HepG2 (cell line): ENCODE data around the gene VDAC1. TPM values are rescaled to one million over a fixed set of nuclear protein-coding genes. Genes with fewer than 3 reads are reported as not detected.

Experiments used
- CBFB ChIP-seq: sonication (generic); formaldehyde crosslinking; IDR thresholded peaks from 2 replicates; pipeline ENCODE4 v1.4.0; 2020; ENCODE audit warnings: missing genetic modification reagents
- ETV6 ChIP-seq: sonication (generic); formaldehyde crosslinking; conservative IDR thresholded peaks from 2 replicates; pipeline ENCODE4 v1.4.0; 2020; ENCODE audit warnings: missing genetic modification reagents
- FOSL2 ChIP-seq: sonication (generic); formaldehyde crosslinking; IDR thresholded peaks from 2 replicates; pipeline ENCODE4 v1.4.0; 2020; ENCODE audit warnings: missing genetic modification reagents
- NFRKB ChIP-seq: fragments of 450-650 bp; IDR thresholded peaks from 2 replicates; pipeline ENCODE4 v1.6.1; 2017
- ZNF136 ChIP-seq: sonication (generic); formaldehyde crosslinking; IDR thresholded peaks from 2 replicates; pipeline ENCODE4 v1.8.1; 2022; ENCODE audit warnings: low read depth, mild to moderate bottlenecking, moderate library complexity, missing genetic modification reagents
- ZNF432 ChIP-seq: sonication (generic); formaldehyde crosslinking; IDR thresholded peaks from 2 replicates; pipeline ENCODE4 v1.5.0; 2020; ENCODE audit warnings: missing genetic modification reagents, mild to moderate bottlenecking, borderline replicate concordance
- ZNF446 ChIP-seq: sonication (generic); formaldehyde crosslinking; IDR thresholded peaks from 2 replicates; pipeline ENCODE4 v1.5.0; 2020; ENCODE audit warnings: mild to moderate bottlenecking, missing genetic modification reagents
- ZNF724P ChIP-seq: sonication (generic); formaldehyde crosslinking; IDR thresholded peaks from 2 replicates; pipeline ENCODE4 v1.8.0; 2022; ENCODE audit warnings: missing genetic modification reagents, borderline replicate concordance
- polyA plus RNA-seq, 8 experiments: library from polyadenylated mRNA; depleted of rRNA in 3 of 8; stranded (reverse) in 7 of 8; unstranded in 1 of 8; fragments of >200 nt; fragmentation: Illumina TruSeq in 4 of 8; extraction: Trizol in 4 of 8; gene quantifications; 2 replicates each; pipeline versions ENCODE4 v1.2.1 to v1.2.3, GENCODE V29; 2011 to 2016; ENCODE audit warnings: low read depth in 4 of 8, missing spikeins in 1 of 8, mixed read lengths in 1 of 8; ENCODE audit not compliant: insufficient read depth in 1 of 8
- total RNA-seq, 5 experiments: library from RNA; depleted of rRNA; stranded (reverse); fragments of >200 nt; fragmentation: Illumina TruSeq; extraction: Trizol; gene quantifications; 2 replicates each; pipeline ENCODE4 v1.2.3, GENCODE V29; 2016; ENCODE audit warnings: low read depth in 1 of 5
- TF ChIP-seq, protein P1 (sequence below), 2 experiments: sonication (generic) in 1 of 2; formaldehyde crosslinking in 1 of 2; IDR thresholded peaks; 2 replicates each; pipeline versions ENCODE4 v1.5.1 to v1.6.1; 2011 to 2020; ENCODE audit warnings: borderline replicate concordance in 1 of 2, low read depth in 1 of 2, low read length in 1 of 2, mild to moderate bottlenecking in 1 of 2, missing genetic modification reagents in 1 of 2, moderate library complexity in 1 of 2
- TF ChIP-seq, protein P2 (sequence below): sonication (generic); formaldehyde crosslinking; IDR thresholded peaks from 2 replicates; pipeline ENCODE4 v1.4.0; 2020; ENCODE audit warnings: missing genetic modification reagents
- TF ChIP-seq, protein P3 (sequence below): sonication (generic); formaldehyde crosslinking; conservative IDR thresholded peaks from 2 replicates; pipeline ENCODE4 v1.4.0; 2020; ENCODE audit warnings: missing genetic modification reagents
- TF ChIP-seq, protein P4 (sequence below): sonication (generic); formaldehyde crosslinking; conservative IDR thresholded peaks from 2 replicates; pipeline ENCODE4 v1.4.0; 2020; ENCODE audit warnings: missing genetic modification reagents
- TF ChIP-seq, protein P5 (sequence below), 2 experiments: IDR thresholded peaks; 2 replicates each; pipeline ENCODE4 v1.6.1; 2011 to 2012; ENCODE audit warnings: low read length in 2 of 2, borderline replicate concordance in 1 of 2, low read depth in 1 of 2, mild to moderate bottlenecking in 1 of 2, moderate library complexity in 1 of 2
- TF ChIP-seq, protein P6 (sequence below): sonication (generic); formaldehyde crosslinking; IDR thresholded peaks from 2 replicates; pipeline ENCODE4 v1.4.0; 2020; ENCODE audit warnings: missing genetic modification reagents

The VDAC1 gene
- total and polyA plus RNA-seq, 2 of the 13 experiments (the other 11 are each of a cell fraction or from before 2014, with no cell fraction given) = 112 to 380 TPM

DNA sequence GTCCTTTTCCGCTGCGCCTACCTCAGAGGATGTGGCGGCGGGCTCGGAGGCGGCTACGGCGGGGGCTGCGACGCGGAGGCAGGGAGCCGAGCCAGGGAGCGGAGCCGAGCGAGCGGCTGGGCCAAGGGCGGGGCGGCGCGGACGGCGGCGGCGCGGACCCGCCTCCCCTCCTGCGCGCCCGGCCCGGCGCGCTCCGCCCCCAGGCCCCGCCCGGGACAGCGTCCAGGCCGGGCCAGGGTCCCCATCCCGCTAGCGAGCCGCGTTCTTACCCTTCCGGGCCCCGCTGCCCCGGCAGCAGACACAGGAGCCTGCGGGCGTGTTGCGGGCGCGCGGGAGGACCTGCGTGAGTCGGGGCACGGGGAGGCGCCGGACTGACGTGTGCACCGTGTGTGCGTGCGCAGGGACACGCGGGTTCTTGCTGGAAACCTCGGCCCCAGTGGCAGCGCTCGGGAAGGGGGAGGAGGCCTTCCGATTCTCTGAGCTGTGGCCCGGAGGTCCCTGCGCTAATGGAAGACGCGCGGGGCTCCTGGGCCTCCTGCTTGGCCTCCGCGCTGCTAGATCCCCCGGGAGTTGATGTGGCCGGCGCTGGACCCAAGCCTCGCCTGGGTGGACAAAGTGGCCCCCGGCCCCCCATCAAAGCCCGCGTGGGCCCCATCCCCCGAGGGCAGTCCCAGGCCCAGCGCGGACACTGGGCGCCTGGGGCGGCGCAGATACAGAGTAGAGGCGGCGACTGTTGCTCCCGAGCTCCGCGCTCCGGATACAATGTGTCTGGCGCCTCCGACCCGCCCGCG is at the start of gene VDAC1 (continued):
- TF ChIP-seq, protein P1, sequence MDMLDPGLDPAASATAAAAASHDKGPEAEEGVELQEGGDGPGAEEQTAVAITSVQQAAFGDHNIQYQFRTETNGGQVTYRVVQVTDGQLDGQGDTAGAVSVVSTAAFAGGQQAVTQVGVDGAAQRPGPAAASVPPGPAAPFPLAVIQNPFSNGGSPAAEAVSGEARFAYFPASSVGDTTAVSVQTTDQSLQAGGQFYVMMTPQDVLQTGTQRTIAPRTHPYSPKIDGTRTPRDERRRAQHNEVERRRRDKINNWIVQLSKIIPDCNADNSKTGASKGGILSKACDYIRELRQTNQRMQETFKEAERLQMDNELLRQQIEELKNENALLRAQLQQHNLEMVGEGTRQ (IDR thresholded peaks at IDR 0.05; ENCODE audit: low read depth, low read length) = no peak
- TF ChIP-seq, protein P1 (CRISPR knock-in tag; IDR thresholded peaks at IDR 0.05; ENCODE audit: borderline replicate concordance) = no peak; the same call in 1 of the 2 replicates
- peak; percentile 40 for TF ChIP-seq FOSL2 (CRISPR knock-in tag)
- no peak for TF ChIP-seq ZNF432
- 0 out of 2 replicates have a peak, but pooled peaks have one; percentile 5 for TF ChIP-seq ZNF724P (CRISPR knock-in tag)
- no peak for TF ChIP-seq ZNF136 (CRISPR knock-in tag)
- TF ChIP-seq ZNF446 = peak; percentile 90
- TF ChIP-seq, protein P2, sequence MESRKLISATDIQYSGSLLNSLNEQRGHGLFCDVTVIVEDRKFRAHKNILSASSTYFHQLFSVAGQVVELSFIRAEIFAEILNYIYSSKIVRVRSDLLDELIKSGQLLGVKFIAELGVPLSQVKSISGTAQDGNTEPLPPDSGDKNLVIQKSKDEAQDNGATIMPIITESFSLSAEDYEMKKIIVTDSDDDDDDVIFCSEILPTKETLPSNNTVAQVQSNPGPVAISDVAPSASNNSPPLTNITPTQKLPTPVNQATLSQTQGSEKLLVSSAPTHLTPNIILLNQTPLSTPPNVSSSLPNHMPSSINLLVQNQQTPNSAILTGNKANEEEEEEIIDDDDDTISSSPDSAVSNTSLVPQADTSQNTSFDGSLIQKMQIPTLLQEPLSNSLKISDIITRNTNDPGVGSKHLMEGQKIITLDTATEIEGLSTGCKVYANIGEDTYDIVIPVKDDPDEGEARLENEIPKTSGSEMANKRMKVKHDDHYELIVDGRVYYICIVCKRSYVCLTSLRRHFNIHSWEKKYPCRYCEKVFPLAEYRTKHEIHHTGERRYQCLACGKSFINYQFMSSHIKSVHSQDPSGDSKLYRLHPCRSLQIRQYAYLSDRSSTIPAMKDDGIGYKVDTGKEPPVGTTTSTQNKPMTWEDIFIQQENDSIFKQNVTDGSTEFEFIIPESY (CRISPR knock-in tag) = no peak
- TF ChIP-seq, protein P3, sequence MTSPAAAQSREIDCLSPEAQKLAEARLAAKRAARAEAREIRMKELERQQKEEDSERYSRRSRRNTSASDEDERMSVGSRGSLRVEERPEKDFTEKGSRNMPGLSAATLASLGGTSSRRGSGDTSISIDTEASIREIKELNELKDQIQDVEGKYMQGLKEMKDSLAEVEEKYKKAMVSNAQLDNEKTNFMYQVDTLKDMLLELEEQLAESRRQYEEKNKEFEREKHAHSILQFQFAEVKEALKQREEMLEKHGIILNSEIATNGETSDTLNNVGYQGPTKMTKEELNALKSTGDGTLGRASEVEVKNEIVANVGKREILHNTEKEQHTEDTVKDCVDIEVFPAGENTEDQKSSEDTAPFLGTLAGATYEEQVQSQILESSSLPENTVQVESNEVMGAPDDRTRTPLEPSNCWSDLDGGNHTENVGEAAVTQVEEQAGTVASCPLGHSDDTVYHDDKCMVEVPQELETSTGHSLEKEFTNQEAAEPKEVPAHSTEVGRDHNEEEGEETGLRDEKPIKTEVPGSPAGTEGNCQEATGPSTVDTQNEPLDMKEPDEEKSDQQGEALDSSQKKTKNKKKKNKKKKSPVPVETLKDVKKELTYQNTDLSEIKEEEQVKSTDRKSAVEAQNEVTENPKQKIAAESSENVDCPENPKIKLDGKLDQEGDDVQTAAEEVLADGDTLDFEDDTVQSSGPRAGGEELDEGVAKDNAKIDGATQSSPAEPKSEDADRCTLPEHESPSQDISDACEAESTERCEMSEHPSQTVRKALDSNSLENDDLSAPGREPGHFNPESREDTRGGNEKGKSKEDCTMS (CRISPR knock-in tag) = no peak
- no peak for TF ChIP-seq NFRKB
- TF ChIP-seq, protein P4, sequence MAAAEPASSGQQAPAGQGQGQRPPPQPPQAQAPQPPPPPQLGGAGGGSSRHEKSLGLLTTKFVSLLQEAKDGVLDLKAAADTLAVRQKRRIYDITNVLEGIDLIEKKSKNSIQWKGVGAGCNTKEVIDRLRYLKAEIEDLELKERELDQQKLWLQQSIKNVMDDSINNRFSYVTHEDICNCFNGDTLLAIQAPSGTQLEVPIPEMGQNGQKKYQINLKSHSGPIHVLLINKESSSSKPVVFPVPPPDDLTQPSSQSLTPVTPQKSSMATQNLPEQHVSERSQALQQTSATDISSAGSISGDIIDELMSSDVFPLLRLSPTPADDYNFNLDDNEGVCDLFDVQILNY (CRISPR knock-in tag) = peak; percentile 43; the same call in 1 of the 2 replicates
- TF ChIP-seq ETV6 (CRISPR knock-in tag) = peak; percentile 75
- TF ChIP-seq, protein P5, sequence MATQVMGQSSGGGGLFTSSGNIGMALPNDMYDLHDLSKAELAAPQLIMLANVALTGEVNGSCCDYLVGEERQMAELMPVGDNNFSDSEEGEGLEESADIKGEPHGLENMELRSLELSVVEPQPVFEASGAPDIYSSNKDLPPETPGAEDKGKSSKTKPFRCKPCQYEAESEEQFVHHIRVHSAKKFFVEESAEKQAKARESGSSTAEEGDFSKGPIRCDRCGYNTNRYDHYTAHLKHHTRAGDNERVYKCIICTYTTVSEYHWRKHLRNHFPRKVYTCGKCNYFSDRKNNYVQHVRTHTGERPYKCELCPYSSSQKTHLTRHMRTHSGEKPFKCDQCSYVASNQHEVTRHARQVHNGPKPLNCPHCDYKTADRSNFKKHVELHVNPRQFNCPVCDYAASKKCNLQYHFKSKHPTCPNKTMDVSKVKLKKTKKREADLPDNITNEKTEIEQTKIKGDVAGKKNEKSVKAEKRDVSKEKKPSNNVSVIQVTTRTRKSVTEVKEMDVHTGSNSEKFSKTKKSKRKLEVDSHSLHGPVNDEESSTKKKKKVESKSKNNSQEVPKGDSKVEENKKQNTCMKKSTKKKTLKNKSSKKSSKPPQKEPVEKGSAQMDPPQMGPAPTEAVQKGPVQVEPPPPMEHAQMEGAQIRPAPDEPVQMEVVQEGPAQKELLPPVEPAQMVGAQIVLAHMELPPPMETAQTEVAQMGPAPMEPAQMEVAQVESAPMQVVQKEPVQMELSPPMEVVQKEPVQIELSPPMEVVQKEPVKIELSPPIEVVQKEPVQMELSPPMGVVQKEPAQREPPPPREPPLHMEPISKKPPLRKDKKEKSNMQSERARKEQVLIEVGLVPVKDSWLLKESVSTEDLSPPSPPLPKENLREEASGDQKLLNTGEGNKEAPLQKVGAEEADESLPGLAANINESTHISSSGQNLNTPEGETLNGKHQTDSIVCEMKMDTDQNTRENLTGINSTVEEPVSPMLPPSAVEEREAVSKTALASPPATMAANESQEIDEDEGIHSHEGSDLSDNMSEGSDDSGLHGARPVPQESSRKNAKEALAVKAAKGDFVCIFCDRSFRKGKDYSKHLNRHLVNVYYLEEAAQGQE (IDR thresholded peaks at IDR 0.05; ENCODE audit: borderline replicate concordance in 1 of 2, low read depth in 1 of 2, low read length in 2 of 2) = peak in 1 of 2 experiments; percentile 57; a peak in 1 of 4 replicates
- peak; percentile 76; the same call in 1 of the 2 replicates for TF ChIP-seq CBFB (CRISPR knock-in tag)
- TF ChIP-seq, protein P6, sequence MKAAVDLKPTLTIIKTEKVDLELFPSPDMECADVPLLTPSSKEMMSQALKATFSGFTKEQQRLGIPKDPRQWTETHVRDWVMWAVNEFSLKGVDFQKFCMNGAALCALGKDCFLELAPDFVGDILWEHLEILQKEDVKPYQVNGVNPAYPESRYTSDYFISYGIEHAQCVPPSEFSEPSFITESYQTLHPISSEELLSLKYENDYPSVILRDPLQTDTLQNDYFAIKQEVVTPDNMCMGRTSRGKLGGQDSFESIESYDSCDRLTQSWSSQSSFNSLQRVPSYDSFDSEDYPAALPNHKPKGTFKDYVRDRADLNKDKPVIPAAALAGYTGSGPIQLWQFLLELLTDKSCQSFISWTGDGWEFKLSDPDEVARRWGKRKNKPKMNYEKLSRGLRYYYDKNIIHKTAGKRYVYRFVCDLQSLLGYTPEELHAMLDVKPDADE = no peak
